ENCODE data around the gene EYS. TPM values are rescaled to one million over a fixed set of nuclear protein-coding genes. Genes with fewer than 3 reads are reported as not detected.

EYS gene
- total RNA-seq, 1 experiment from 2014 or later = not detected

GRCh38 chr6:65461121-65461520 lies 245.9 kb downstream of the EYS start:
- BruUV-seq (replicated peaks) = no TSS peak
- Histone ChIP-seq H3K9ac (ENCODE audit: low read length) (no peak overlapping the region), H2AFZ (ENCODE audit: low read depth, low read length, poor library complexity, severe bottlenecking) (no peak overlapping the region), H3K4me1 (ENCODE audit: control insufficient read depth in 1 of 2, insufficient read depth in 2 of 2, low read length in 2 of 2) (no peaks in the 10 kb centered on the region), H3K9me2 (ENCODE audit: insufficient read depth) (no peaks in the 10 kb centered on the region), H3K4me3 (replicated peaks in 1 of 2; ENCODE audit: low read depth in 1 of 2, low read length in 2 of 2) (no peak overlapping the region), H3K36me3 (ENCODE audit: control insufficient read depth in 1 of 2, insufficient read depth in 2 of 2, low read length in 2 of 2) (no peaks in the 10 kb centered on the region), H3K27ac (ENCODE audit: low read depth, low read length) (no peak overlapping the region), H4K20me1 (ENCODE audit: insufficient read depth) (no peaks in the 10 kb centered on the region), H3K9me3 (ENCODE audit: control insufficient read depth in 1 of 2, insufficient read depth in 1 of 2, low read depth in 1 of 2, low read length in 2 of 2) (peaks cover 14 to 23% of the 10 kb centered on the region in 2 experiments; a peak in 3 of 4 replicates), H3K4me2 (ENCODE audit: low read length) (no peak overlapping the region), H3K79me2 (ENCODE audit: insufficient read depth, low read length) (no peaks in the 10 kb centered on the region), H3K27me3 (ENCODE audit: insufficient read depth, low read length) (no peaks in the 10 kb centered on the region)
- TF ChIP-seq POLR2A (IDR thresholded peaks at IDR 0.05; ENCODE audit: borderline replicate concordance, extremely low read depth, insufficient read depth, insufficient read length) (no peak), ZFX (IDR thresholded peaks at IDR 0.05) (no peak), EGR1 (IDR thresholded peaks at IDR 0.05; ENCODE audit: low read depth) (no peak), SP1 (IDR thresholded peaks at IDR 0.05; ENCODE audit: low read depth) (no peak), ATF3 (IDR thresholded peaks at IDR 0.05) (no peak), CBX3 (IDR thresholded peaks at IDR 0.05; ENCODE audit: low read depth) (no peak), JUND (IDR thresholded peaks at IDR 0.05) (no peak), TCF7L2 (IDR thresholded peaks at IDR 0.05; ENCODE audit: borderline replicate concordance, extremely low read depth, insufficient read depth, insufficient read length) (no peak), CTCF (IDR thresholded peaks at IDR 0.05 in 2 of 3, conservative IDR thresholded peaks at IDR 0.05 in 1 of 3; ENCODE audit: borderline replicate concordance in 1 of 3, insufficient read depth in 1 of 3, low read depth in 2 of 3, low read length in 2 of 3) (no peak), FOSL1 (IDR thresholded peaks at IDR 0.05; ENCODE audit: low read depth) (no peak), POLR2AphosphoS5 (IDR thresholded peaks at IDR 0.05; ENCODE audit: low read depth, low read length) (no peak), CEBPB (IDR thresholded peaks at IDR 0.05; ENCODE audit: low read depth) (no peak), SIN3A (IDR thresholded peaks at IDR 0.05; ENCODE audit: low read depth) (no peak), YY1 (IDR thresholded peaks at IDR 0.05; ENCODE audit: extremely low read depth, insufficient replicate concordance, low read depth, low read length) (no peak), EZH2 (IDR thresholded peaks at IDR 0.05) (no peak), ELF1 (IDR thresholded peaks at IDR 0.05; ENCODE audit: borderline replicate concordance, low read depth) (no peak), ZBTB33 (IDR thresholded peaks at IDR 0.05; ENCODE audit: extremely low read depth, insufficient replicate concordance, low read length) (no peak), REST (IDR thresholded peaks at IDR 0.05; ENCODE audit: low read depth) (no peak), EZH2phosphoT487 (IDR thresholded peaks at IDR 0.05; ENCODE audit: borderline replicate concordance) (no peak)
- POLR2A ChIA-PET = no interaction called here
- CTCF ChIA-PET = no interaction called here
- intact Hi-C loops (cut with micrococcal nuclease) = no loop called here
- RAD21 ChIA-PET (ENCODE audit: low non-redundant PET in 1 of 2, low total read pairs in 2 of 2, uncharacterized antibody in 2 of 2, unreplicated experiment in 2 of 2) = no interaction called here
- DNase-seq (ENCODE audit: low read depth, low spot score) = no peak
- ATAC-seq = no peak
